Measurements from ENCODE around the gene CARHSP1. TPM values are rescaled to one million over a fixed set of nuclear protein-coding genes. Genes with fewer than 3 reads are reported as not detected.

CARHSP1 gene
- total and polyA plus RNA-seq, 9 donors: 53.2 to 102 (median 81.7) TPM

DNA sequence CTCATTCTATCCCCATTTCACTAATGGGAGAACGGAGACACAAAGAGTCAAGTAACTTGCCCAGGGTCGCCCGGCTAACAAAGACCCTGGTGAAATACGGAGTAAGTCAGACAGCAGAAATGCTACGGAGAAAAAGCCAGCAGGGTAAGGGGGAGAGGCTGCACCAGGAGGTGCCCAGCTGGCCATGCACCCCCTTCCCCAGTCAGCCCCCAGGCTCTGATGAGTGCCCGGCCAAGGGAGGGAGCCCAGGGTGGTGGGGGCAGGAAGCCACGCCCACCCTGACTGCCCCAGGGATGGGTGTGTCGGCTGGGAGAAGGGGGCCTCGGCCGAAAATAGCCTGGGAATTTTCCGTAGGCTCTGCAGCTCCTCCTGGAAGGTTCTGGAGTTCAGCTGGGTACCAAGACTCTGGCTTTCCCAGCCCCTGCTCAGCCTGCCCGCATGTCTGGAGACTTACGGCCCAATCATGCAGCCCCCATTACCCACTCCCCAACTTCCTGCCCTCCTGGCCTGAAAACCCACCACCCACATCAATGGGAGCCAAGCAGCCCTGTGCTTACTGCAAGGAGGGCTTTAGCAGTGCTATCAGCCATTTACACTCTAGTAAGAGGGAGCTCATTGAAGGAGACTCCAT, 4.2 kb downstream of the CARHSP1 start:
- 44 to 46% (median 45%) methylated on average over 13 of the region's 13 CpGs for WGBS, 3 donors
- intact Hi-C loops (cut with DNase I): loop anchor here in 1 of 4 donors (5.0 kb wide), 1 partner anchor 243 kb away; no protein-coding TSS in a partner anchor
- TF ChIP-seq POLR2A (IDR thresholded peaks at IDR 0.05) (no peak), EP300 (IDR thresholded peaks at IDR 0.05) (no peak)
- TF ChIP-seq, protein P1, sequence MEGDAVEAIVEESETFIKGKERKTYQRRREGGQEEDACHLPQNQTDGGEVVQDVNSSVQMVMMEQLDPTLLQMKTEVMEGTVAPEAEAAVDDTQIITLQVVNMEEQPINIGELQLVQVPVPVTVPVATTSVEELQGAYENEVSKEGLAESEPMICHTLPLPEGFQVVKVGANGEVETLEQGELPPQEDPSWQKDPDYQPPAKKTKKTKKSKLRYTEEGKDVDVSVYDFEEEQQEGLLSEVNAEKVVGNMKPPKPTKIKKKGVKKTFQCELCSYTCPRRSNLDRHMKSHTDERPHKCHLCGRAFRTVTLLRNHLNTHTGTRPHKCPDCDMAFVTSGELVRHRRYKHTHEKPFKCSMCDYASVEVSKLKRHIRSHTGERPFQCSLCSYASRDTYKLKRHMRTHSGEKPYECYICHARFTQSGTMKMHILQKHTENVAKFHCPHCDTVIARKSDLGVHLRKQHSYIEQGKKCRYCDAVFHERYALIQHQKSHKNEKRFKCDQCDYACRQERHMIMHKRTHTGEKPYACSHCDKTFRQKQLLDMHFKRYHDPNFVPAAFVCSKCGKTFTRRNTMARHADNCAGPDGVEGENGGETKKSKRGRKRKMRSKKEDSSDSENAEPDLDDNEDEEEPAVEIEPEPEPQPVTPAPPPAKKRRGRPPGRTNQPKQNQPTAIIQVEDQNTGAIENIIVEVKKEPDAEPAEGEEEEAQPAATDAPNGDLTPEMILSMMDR (IDR thresholded peaks at IDR 0.05): no peak
- Histone ChIP-seq H3K36me3 (no peaks in the 10 kb centered on the region), H3K27ac (peak overlapping the region in 1 of 2 donors; percentile 17), H3K4me3 (no peak overlapping the region), H3K9me3 (no peaks in the 10 kb centered on the region), H3K4me1 (ENCODE audit: insufficient read depth) (peaks cover 29% of the 10 kb centered on the region), H3K27me3 (no peaks in the 10 kb centered on the region)
- DNase-seq: no peak

DNA sequence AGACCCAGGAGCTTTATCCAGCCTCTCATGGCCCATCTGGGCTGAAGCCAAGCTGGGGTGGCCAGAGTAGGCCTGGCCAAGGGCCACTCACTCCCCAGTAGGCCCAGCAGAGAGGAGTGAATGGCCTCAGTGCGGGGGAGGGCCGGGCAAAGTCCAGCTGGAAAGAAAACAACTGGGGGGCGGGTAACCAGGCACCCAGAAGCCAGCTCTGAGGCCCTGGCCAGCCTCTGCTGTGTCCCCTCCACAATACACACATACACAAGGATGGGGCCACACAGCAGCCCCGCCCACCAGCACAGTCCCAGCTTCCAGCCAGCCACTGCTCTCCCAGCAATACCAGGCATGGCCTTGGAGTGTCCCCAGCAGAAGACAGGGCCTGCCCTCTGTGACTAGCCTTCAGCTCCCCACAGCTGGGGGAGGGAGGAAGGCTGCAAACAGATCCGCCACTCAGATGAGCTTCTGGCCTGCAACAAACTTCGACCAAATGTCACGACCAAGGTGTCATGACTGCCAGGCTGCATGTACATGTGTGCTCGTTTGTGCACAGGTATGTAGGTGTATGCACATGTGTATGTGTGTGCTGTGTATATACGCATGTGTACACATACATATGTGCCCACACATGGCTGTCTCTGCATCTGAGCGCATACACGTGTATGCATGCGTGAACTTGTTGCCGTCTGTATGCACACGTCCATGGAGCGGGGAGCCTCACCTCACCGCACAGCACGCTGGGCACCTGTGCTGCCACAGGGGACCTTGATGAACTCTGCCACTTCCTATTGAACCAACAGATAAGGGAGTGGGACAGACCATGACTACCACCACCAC, 5.0 kb downstream of the CARHSP1 start:
- intact Hi-C loops (cut with DNase I): no loop called here
- Histone ChIP-seq H3K27ac (peak overlapping the region in 1 of 2 donors; percentile 19), H3K9me3 (no peaks in the 10 kb centered on the region), H3K27me3 (no peaks in the 10 kb centered on the region), H3K4me3 (no peak overlapping the region), H3K4me1 (ENCODE audit: insufficient read depth) (peaks cover 29% of the 10 kb centered on the region), H3K36me3 (no peaks in the 10 kb centered on the region)
- TF ChIP-seq EP300 (IDR thresholded peaks at IDR 0.05) (no peak), POLR2A (IDR thresholded peaks at IDR 0.05) (no peak)
- TF ChIP-seq, protein P1 (IDR thresholded peaks at IDR 0.05): no peak
- peak in 1 of 5 donors; percentile 60 for DNase-seq
- WGBS, 3 donors: 56 to 70% (median 67%) methylated on average over 17 of the region's 17 CpGs

DNA sequence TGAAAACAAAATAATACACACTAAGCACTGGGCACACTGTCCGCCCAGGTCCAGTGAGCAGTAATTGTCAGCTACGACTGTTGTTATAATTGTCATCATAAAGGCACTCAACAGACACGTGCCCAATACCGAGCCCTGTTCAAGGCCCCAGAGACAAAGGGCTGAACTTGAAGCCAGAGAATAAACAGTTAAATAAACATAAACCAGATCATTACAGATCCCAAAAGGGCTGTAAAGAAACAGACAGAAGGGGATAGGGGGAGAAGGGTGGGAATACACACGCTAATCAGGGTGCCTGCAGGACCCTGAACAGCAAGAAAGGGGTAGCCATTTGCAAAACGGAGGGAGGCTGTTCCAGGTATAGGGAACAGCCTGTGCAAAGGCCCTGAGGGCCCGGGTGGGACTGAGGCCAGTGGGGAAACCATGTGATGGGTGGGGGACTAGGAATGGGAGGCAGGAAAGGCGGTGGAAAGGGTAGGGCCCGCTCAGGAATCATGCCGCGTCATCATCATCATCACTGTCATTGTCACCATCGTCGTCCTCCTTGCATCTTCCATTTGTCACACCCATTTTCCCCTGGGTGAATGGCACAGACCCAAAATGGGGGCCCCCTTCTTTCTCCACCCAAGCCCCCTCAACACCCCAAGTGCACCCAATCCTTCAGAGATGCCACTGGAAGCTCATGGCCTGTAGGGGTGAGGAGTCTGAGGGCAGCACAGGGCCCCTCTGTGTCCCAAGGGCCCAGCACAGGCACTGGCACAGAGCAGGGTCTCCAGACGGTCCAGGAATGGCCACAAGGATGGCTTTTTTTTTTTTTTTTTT, 6.3 kb downstream of the CARHSP1 start:
- DNase-seq: peak in 1 of 5 donors; percentile 30
- H3K36me3 ChIP-seq: no peaks in the 10 kb centered on the region
- peaks cover 29% of the 10 kb centered on the region for H3K4me1 ChIP-seq (ENCODE audit: insufficient read depth)
- TF ChIP-seq, protein P1 (IDR thresholded peaks at IDR 0.05): no peak
- intact Hi-C loops (cut with DNase I): no loop called here
- no peak overlapping the region for H3K4me3 ChIP-seq
- no peaks in the 10 kb centered on the region for H3K27me3 ChIP-seq
- H3K9me3 ChIP-seq: no peaks in the 10 kb centered on the region
- no peak overlapping the region for H3K27ac ChIP-seq
- 79 to 84% (median 81%) methylated on average over 14 of the region's 14 CpGs for WGBS, 3 donors

DNA sequence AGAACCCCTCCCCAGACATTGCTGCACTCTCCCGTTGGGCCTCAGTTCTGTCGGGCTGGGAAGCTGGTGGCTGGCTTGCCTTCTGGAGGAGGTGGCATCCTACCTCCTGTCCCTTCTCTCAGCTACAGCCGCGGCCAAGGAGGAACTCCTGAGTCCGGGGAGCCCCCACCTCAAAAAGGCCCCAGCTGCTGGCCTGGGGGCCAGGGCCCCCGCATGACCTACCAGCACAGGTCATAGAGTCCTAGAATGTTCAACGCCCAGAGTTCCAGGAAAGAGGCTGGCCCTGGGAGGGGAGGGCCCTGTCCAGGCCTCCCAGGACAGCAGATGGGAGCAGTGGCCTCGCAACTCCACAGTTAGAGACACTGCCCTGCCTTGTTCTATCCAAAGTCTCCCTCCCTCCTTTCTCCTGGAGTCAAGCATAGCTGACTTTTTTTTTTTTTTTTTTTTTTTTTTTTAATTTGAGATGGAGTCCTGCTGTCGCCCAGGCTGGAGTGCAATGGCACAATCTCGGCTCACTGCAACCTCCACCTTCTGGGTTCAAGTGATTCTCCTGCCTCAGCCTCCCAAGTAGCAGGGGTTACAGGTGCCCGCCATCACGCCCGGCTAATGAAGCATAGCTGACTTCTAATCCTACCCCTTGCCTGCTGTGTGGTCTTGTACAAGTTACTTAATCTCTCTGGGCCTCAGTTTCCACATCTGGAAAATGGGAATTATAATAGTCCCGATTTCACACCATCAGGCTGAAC, 7.1 kb downstream of the CARHSP1 start:
- Histone ChIP-seq H3K27ac (peak overlapping the region in 1 of 2 donors; percentile 58), H3K4me3 (no peak overlapping the region), H3K4me1 (ENCODE audit: insufficient read depth) (peaks cover 29% of the 10 kb centered on the region), H3K36me3 (no peaks in the 10 kb centered on the region), H3K27me3 (no peaks in the 10 kb centered on the region), H3K9me3 (no peaks in the 10 kb centered on the region)
- intact Hi-C loops (cut with DNase I): no loop called here
- TF ChIP-seq, protein P1 (IDR thresholded peaks at IDR 0.05): no peak
- no peak for TF ChIP-seq POLR2A (IDR thresholded peaks at IDR 0.05)
- TF ChIP-seq EP300 (IDR thresholded peaks at IDR 0.05): no peak
- DNase-seq: peak in 3 of 5 donors; percentile 28 to 54 (median 54)
- 49 to 66% (median 57%) methylated on average over 14 of the region's 14 CpGs for WGBS, 3 donors
